Stimulated activated effector memory CD8-positive, alpha-beta T cell treated with anti-CD3 and anti-CD28 coated beads, Interleukin-12 subunit alpha, Interleukin-12 subunit beta, amount 100 ng/mL, for 72 hours (primary cell): ENCODE measurements around the gene SUFU.
A peak's percentile ranks its signal among the peaks of the same experiment; 100 is the strongest.
"Not testable (repeated sequence)": the region's sequence is repeated elsewhere in the genome, so short reads cannot be mapped to it uniquely, and the experiment has no call there.

ENCODE experiments used
- ATAC-seq: fragments of 150-1000 bp; cut with Tn5 transposase; 2 replicates; pipeline ENCODE4 v1.10.0; 2021
- DNase-seq, 2 donors: peaks; one replicate each; pipeline ENCODE4 v3.0.0; 2021 to 2022; ENCODE audit warnings: low spot score in 2 of 2
- H3K27ac Mint-ChIP-seq: one replicate; pipeline ENCODE4 v1.8.0; 2022; ENCODE audit warnings: mild to moderate bottlenecking, mixed read lengths
- H3K36me3 Mint-ChIP-seq: one replicate; pipeline ENCODE4 v1.8.0; 2022; ENCODE audit warnings: mild to moderate bottlenecking, mixed read lengths
- H3K4me1 Mint-ChIP-seq: one replicate; pipeline ENCODE4 v1.8.0; 2022; ENCODE audit warnings: mixed read lengths
- H3K4me3 Mint-ChIP-seq: one replicate; pipeline ENCODE4 v1.8.0; 2022; ENCODE audit warnings: mild to moderate bottlenecking, mixed read lengths
- H3K9me3 Mint-ChIP-seq: one replicate; pipeline ENCODE4 v1.8.0; 2022; ENCODE audit warnings: mixed read lengths

The SUFU gene

DNA sequence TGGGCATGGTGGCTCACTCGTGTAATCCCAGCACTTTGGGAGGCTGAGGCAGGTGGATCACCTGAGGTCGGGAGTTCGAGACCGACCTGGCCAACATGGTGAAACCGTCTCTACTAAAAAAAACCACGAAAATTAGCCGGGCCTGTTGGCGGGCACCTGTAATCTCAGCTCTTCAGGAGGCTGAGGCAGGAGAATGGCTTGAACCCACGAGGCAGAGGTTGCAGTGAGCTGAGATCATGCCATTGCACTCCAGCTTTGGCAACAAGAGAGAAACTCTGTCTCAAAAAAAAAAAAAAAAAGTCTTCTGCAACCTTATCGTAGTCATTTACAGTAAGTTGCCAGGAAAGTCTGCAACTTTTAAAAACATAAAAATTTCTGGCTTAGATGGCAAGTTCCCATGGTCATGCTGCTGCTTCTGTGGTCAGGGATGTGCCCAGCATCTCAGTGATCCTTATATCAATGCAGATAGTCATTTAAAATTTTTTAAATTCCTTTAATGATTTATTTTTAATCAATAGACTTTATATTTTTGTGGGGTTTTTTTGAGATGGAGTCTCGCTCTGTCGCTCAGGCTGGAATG lies 15.6 kb downstream of the SUFU start:
- no peaks in the 10 kb centered on the region for H3K9me3 Mint-ChIP-seq
- DNase-seq (no peak), ATAC-seq (no peak)
- H3K36me3 Mint-ChIP-seq = peaks cover 7% of the 10 kb centered on the region
- H3K27ac Mint-ChIP-seq = no peak overlapping the region
- H3K4me3 Mint-ChIP-seq = no peak overlapping the region
- peaks cover 21% of the 10 kb centered on the region for H3K4me1 Mint-ChIP-seq

- ATAC-seq (no peak), DNase-seq (no peak)
- H3K4me1 Mint-ChIP-seq = peaks cover 30% of the 10 kb centered on the region
- no peak overlapping the region for H3K4me3 Mint-ChIP-seq
- H3K9me3 Mint-ChIP-seq = no peaks in the 10 kb centered on the region
- peak overlapping the region; percentile 18 for H3K27ac Mint-ChIP-seq
- peaks cover 22% of the 10 kb centered on the region for H3K36me3 Mint-ChIP-seq
These were observed 19.1 kb downstream of the SUFU start for GRCh38 chr10:102522874-102523249.

DNA sequence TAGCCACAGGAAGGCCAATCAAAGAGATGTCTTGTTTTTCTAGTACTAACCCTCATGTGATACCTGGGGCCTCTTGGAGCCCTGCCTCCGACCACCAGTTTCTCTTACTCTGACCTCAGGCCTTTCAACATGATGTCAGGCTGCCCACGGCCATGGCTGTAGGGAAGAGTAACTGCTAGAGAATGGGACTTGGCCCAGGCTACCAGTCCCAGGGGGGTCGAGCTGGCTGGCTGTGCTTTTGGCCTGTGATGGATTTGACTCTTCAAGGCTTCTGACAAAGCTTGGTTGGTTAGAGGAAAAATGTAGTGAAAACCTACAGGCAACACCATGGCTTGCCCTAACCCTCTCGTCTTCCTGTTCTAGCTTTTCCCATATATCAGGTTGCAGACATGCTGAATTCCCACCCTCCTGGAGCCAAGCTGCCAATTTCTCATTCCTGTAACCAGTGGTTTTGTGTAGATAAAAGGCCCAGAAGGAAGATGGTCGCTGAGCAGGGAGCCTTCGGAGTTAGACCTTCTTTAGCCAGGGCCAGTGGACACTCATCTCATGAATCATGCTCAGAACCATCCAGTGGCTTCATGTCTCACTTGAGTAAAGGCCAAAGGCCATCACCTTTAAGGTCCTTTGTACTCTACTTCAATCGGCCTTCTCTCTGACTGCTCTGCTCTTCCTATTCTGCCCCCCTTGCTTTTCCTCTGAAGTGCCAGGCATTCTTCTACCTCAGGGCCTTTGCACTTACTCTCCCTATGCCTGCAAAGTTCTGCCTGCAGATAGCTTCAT lies 19.7 kb downstream of the SUFU start:
- H3K4me3 Mint-ChIP-seq = no peak overlapping the region
- peak overlapping the region; percentile 18 for H3K27ac Mint-ChIP-seq
- peaks cover 22% of the 10 kb centered on the region for H3K36me3 Mint-ChIP-seq
- H3K9me3 Mint-ChIP-seq = no peaks in the 10 kb centered on the region
- H3K4me1 Mint-ChIP-seq = peaks cover 31% of the 10 kb centered on the region
- DNase-seq (no peak), ATAC-seq (peak; percentile 77)

- H3K9me3 Mint-ChIP-seq = no peaks in the 10 kb centered on the region
These were observed 21.0 kb downstream of the SUFU start for GRCh38 chr10:102524746-102525145.

GRCh38 chr10:102527546-102527945 lies 23.8 kb downstream of the SUFU start:
- Mint-ChIP-seq H3K4me3 (no peak overlapping the region), H3K36me3 (peaks cover 22% of the 10 kb centered on the region), H3K27ac (no peak overlapping the region), H3K4me1 (peaks cover 34% of the 10 kb centered on the region), H3K9me3 (no peaks in the 10 kb centered on the region)
- ATAC-seq = no peak
- no peak for DNase-seq

More at GRCh38 chr10:102524746-102525145, 21.0 kb downstream of the SUFU start:
- no peak overlapping the region for H3K4me3 Mint-ChIP-seq
- H3K4me1 Mint-ChIP-seq = peaks cover 31% of the 10 kb centered on the region
- no peak for ATAC-seq
- H3K27ac Mint-ChIP-seq = no peak overlapping the region
- peaks cover 22% of the 10 kb centered on the region for H3K36me3 Mint-ChIP-seq
- no peak for DNase-seq

- H3K27ac Mint-ChIP-seq = no peak overlapping the region
- H3K36me3 Mint-ChIP-seq = no peaks in the 10 kb centered on the region
- DNase-seq = no peak
- no peaks in the 10 kb centered on the region for H3K9me3 Mint-ChIP-seq
- no peak overlapping the region for H3K4me3 Mint-ChIP-seq
- H3K4me1 Mint-ChIP-seq = peaks cover 21% of the 10 kb centered on the region
- no peak for ATAC-seq
These were observed 30.6 kb downstream of the SUFU start for GRCh38 chr10:102534333-102534732.

DNA sequence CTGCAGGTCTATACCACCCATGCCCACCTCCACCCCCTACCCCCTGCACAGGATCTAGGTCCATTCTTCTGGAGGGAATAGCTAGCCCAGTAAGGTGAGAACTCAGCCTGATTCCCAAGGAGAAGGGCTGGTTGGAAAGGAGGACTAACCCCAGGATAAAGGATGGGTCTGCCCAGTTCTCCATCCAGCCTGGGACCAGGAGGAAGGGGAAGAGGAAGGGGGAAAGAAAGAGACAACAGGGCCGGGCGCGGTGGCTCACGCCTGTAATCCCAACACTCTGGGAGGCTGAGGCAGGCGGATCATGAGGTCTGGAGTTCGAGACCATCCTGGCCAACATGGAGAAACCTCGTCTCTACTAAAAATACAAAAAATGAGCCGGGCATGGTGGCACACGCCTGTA lies 31.2 kb downstream of the SUFU start:
- not testable (repeated sequence) for H3K4me3 Mint-ChIP-seq, DNase-seq, ATAC-seq, H3K9me3 Mint-ChIP-seq, H3K36me3 Mint-ChIP-seq
- peak overlapping the region; percentile 30 for H3K27ac Mint-ChIP-seq
- H3K4me1 Mint-ChIP-seq = peaks cover 21% of the 10 kb centered on the region

- H3K4me3 Mint-ChIP-seq = no peak overlapping the region
- DNase-seq = no peak
These were observed 31.8 kb downstream of the SUFU start for GRCh38 chr10:102535481-102536147.

DNA sequence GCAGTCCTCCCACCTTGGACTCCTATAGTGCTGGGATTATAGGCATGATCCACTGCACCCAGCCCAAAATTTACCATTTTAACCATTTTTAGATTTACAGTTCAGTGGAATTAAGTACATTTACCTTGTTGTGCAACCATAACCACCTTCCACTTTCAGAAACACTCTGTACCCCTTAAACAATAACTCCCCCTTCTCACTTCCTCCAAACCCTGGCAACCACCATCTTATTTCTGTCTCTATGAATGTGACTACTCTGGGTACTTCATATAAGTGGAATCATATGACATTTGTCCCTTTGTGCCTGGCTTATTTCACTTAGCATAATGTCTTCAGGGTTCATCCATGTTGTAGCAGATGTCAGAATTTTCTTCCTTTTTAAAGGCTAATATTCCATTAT lies 33.6 kb downstream of the SUFU start:
- Mint-ChIP-seq H3K36me3 (no peaks in the 10 kb centered on the region), H3K4me1 (peaks cover 14% of the 10 kb centered on the region), H3K9me3 (no peaks in the 10 kb centered on the region), H3K27ac (no peak overlapping the region), H3K4me3 (no peak overlapping the region)
- ATAC-seq (no peak), DNase-seq (no peak)

More at GRCh38 chr10:102535481-102536147, 31.8 kb downstream of the SUFU start:
- no peak for ATAC-seq
- Mint-ChIP-seq H3K27ac (no peak overlapping the region), H3K9me3 (no peaks in the 10 kb centered on the region), H3K4me1 (peaks cover 21% of the 10 kb centered on the region), H3K36me3 (no peaks in the 10 kb centered on the region)

DNA sequence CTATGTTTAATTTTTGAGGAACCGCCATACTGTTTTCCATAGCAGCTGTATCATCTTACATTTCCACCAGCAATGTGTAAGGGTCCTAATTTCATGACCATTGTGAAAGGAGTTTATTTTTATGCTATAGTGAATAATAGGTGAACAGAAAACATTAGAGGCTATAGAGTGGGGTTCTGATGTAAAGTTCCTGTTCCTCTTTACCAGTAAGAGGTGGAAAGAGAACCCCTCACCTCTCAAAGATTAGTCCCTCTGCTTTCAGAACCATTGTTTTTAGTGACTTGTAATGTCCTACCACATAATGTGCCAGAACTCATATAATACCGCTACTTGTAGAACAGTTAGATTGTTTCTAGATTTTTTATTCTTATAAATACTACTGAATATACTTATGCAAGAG lies 34.2 kb downstream of the SUFU start:
- no peak overlapping the region for H3K27ac Mint-ChIP-seq
- peaks cover 14% of the 10 kb centered on the region for H3K4me1 Mint-ChIP-seq
- ATAC-seq = no peak
- no peak for DNase-seq
- no peak overlapping the region for H3K4me3 Mint-ChIP-seq
- no peaks in the 10 kb centered on the region for H3K9me3 Mint-ChIP-seq
- H3K36me3 Mint-ChIP-seq = no peaks in the 10 kb centered on the region

DNA sequence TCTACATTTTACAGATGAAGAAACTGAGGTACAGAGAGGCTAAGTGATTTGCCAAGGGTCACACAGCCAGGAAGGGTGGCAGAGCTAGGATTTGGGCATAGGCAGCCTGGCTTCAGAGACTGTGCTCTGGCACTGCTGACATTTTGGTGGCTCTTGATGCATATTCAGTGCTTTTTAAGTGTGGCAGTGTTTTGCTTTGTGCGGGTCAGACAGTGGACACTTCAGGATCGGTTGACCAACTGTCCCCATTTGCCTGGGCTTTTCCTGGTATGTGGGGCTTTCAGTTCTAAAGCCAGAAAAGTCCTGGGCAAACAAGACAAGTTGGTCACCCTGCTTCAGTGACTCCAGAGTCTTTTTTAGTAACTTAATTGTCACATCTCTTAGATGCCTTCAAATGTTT lies 35.0 kb downstream of the SUFU start:
- Mint-ChIP-seq H3K4me1 (peaks cover 16% of the 10 kb centered on the region), H3K9me3 (no peaks in the 10 kb centered on the region), H3K27ac (no peak overlapping the region), H3K4me3 (no peak overlapping the region), H3K36me3 (no peaks in the 10 kb centered on the region)
- ATAC-seq (no peak), DNase-seq (no peak)

DNA sequence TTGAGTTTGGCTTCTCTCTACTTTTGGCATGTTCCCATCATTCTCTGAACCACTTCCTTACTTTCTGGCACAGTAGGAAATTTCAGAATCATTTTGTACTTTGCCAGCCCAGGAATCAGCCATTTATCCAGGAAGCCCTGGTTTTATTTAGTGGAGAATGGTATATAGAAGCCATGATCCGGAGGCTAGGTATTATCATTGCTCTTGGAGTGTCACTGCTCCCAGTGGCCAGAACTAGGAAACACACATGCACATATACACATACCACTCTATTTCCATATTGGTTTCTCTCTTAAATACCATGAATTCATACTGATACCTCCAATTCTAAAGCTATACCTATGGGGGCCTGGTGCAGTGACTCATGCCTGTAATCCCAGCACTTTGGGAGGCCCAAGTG lies 36.3 kb downstream of the SUFU start:
- DNase-seq = no peak
- Mint-ChIP-seq H3K36me3 (no peaks in the 10 kb centered on the region), H3K4me3 (no peak overlapping the region), H3K27ac (peak overlapping the region; percentile 40), H3K4me1 (peaks cover 16% of the 10 kb centered on the region), H3K9me3 (no peaks in the 10 kb centered on the region)
- peak; percentile 82 for ATAC-seq

DNA sequence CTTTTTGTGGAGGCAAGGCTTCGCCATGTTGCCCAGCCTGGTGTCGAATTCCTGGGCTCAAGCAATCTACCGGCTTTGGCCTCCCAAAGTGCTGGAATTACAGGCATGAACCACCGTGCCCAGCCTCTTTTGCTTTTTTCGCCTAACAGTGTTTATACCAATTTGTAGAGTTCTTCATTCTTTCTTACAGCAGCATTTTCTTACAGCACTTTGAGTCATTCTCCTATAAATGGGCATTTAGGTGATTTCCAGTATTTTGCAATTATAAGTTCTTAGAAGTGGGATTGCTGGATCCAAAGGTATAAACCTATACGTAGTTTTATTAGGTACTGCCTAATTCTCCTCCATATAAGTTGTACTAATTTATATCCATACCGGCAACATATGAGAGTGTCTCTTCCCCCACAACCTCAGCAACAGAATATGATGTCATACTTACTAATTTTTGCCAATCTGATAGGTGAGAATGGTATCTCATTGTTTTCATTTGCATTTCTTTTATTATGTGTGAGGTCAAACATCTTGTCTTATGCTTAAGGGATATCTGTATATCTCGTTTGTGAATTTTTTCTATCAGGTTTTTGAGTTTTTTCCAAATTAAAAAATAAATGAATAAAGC lies 39.1 kb downstream of the SUFU start:
- Mint-ChIP-seq H3K4me1 (peaks cover 24% of the 10 kb centered on the region), H3K9me3 (no peaks in the 10 kb centered on the region), H3K27ac (no peak overlapping the region), H3K4me3 (no peak overlapping the region), H3K36me3 (no peaks in the 10 kb centered on the region)
- no peak for DNase-seq
- peak; percentile 47 for ATAC-seq

- Mint-ChIP-seq H3K36me3 (peaks cover 1% of the 10 kb centered on the region), H3K4me3 (no peak overlapping the region), H3K9me3 (no peaks in the 10 kb centered on the region), H3K4me1 (peaks cover 15% of the 10 kb centered on the region), H3K27ac (no peak overlapping the region)
- ATAC-seq (no peak), DNase-seq (no peak)
These were observed 41.6 kb downstream of the SUFU start for GRCh38 chr10:102545265-102545871.

- no peak for DNase-seq
- Mint-ChIP-seq H3K4me1 (peaks cover 15% of the 10 kb centered on the region), H3K27ac (no peak overlapping the region), H3K36me3 (peaks cover 8% of the 10 kb centered on the region), H3K9me3 (no peaks in the 10 kb centered on the region), H3K4me3 (no peak overlapping the region)
- ATAC-seq = no peak
These were observed 42.2 kb downstream of the SUFU start for GRCh38 chr10:102545997-102546396.
